CD8-positive, alpha-beta memory T cell (primary cell): Measurements from ENCODE around the gene CDH23. TPM values are rescaled to one million over a fixed set of nuclear protein-coding genes. Genes with fewer than 3 reads are reported as not detected.

Experiments
- CTCF ChIA-PET: fragments of 350-600 bp; sonication (Branson Sonifier 250); formaldehyde crosslinking; loops from one replicate; lab custom pipeline; 2021; ENCODE audit warnings: antibody characterized with exemption; lab: Charles Lee
- POLR2A ChIA-PET: fragments of 350-600 bp; sonication (Branson Sonifier 250); formaldehyde crosslinking; loops from one replicate; lab custom pipeline; 2021; ENCODE audit warnings: antibody characterized with exemption; lab: Charles Lee
- DNase-seq, 5 donors: peaks; one replicate each; pipeline versions ENCODE4 v3.0.0 to v3.0.0-alpha.2; 2020 to 2022; ENCODE audit warnings: mixed read lengths in 1 of 5
- H3K27ac ChIP-seq: one replicate; pipeline ENCODE4 v1.7.0; 2013; ENCODE audit warnings: low read depth, mild to moderate bottlenecking, low read length, moderate library complexity
- H3K27me3 ChIP-seq: 2 replicates; pipeline ENCODE4 v1.7.0; 2013; ENCODE audit warnings: low read length, mild to moderate bottlenecking; ENCODE audit not compliant: insufficient read depth, poor library complexity, severe bottlenecking
- H3K36me3 ChIP-seq: 2 replicates; pipeline ENCODE4 v1.7.0; 2013; ENCODE audit warnings: mild to moderate bottlenecking, low read length, moderate library complexity; ENCODE audit not compliant: insufficient read depth
- H3K4me1 ChIP-seq: 2 replicates; pipeline ENCODE4 v1.7.0; 2013; ENCODE audit warnings: mild to moderate bottlenecking, low read length, moderate library complexity; ENCODE audit not compliant: insufficient read depth
- H3K4me3 ChIP-seq: 2 replicates; pipeline ENCODE4 v1.7.0; 2013; ENCODE audit warnings: mild to moderate bottlenecking, low read length
- H3K9me3 ChIP-seq: 2 replicates; pipeline ENCODE4 v1.7.0; 2013; ENCODE audit warnings: mild to moderate bottlenecking, low read length
- H3K27ac Mint-ChIP-seq, 8 donors: one replicate each; pipeline ENCODE4 v1.8.0; 2020 to 2021; ENCODE audit warnings: mixed read lengths in 8 of 8, mild to moderate bottlenecking in 6 of 8, inconsistent platforms in 3 of 8, moderate library complexity in 3 of 8
- H3K27me3 Mint-ChIP-seq, 2 donors: one replicate each; pipeline ENCODE4 v1.8.0; 2020 to 2021; ENCODE audit warnings: mixed read lengths in 2 of 2, mild to moderate bottlenecking in 1 of 2, moderate library complexity in 1 of 2
- H3K36me3 Mint-ChIP-seq, 3 donors: one replicate each; pipeline ENCODE4 v1.8.0; 2020 to 2021; ENCODE audit warnings: mixed read lengths in 3 of 3, inconsistent platforms in 1 of 3, mild to moderate bottlenecking in 1 of 3
- H3K4me1 Mint-ChIP-seq, 3 donors: one replicate each; pipeline ENCODE4 v1.8.0; 2020 to 2021; ENCODE audit warnings: mixed read lengths in 3 of 3, inconsistent platforms in 1 of 3, mild to moderate bottlenecking in 1 of 3
- H3K4me3 Mint-ChIP-seq, 7 donors: one replicate each; pipeline ENCODE4 v1.8.0; 2020 to 2021; ENCODE audit warnings: mixed read lengths in 7 of 7, mild to moderate bottlenecking in 6 of 7, moderate library complexity in 4 of 7, inconsistent platforms in 2 of 7
- H3K9me3 Mint-ChIP-seq, 5 donors: one replicate each; pipeline ENCODE4 v1.8.0; 2020 to 2022; ENCODE audit warnings: mixed read lengths in 5 of 5, mild to moderate bottlenecking in 3 of 5, moderate library complexity in 2 of 5, inconsistent platforms in 1 of 5
- polyA plus RNA-seq: library from polyadenylated mRNA; unstranded; fragments of 300-500 nt; fragmentation: Illumina TruSeq; gene quantifications from one replicate; pipeline ENCODE4 v1.2.3, GENCODE V29; 2021
- total RNA-seq, 2 experiments: library from RNA; stranded (reverse); gene quantifications; one replicate each; pipeline ENCODE4 v1.2.3, GENCODE V29; 2021

CDH23 gene
- total and polyA plus RNA-seq, 3 experiments from 2014 or later, result 0.74 to 2.0 (median 0.78) TPM

DNA sequence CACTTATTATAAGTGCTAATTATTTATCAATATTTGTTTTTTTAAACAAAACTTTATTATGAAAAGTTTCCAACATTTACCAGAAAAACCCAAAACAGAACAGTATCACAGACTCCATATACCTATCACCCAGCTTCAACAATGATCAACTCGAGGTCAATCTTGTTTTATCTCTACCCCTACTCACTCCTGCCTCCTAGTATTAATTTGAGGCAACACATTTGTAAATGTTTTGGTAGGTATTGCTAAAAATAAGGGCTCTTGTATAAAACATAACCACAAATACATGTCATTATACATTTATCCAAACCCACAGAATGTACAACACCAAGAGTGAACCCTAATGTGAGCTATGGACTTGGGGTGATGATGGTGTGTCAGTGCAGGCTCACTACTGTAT is 15.9 kb upstream of the CDH23 start:
- Histone ChIP-seq H3K9me3 (no peaks in the 10 kb centered on the region), H3K27ac (no peak overlapping the region), H3K4me3 (no peak overlapping the region), H3K4me1 (peaks cover 5% of the 10 kb centered on the region), H3K27me3 (no peaks in the 10 kb centered on the region), H3K36me3 (no peaks in the 10 kb centered on the region)
- Mint-ChIP-seq H3K36me3 (no peaks in the 10 kb centered on the region), H3K4me1 (peaks cover 5 to 10% (median 9%) of the 10 kb centered on the region in 3 donors), H3K4me3 (no peak overlapping the region), H3K27me3 (peaks cover 0 to 1% of the 10 kb centered on the region in 2 donors), H3K27ac (no peak overlapping the region), H3K9me3 (no peaks in the 10 kb centered on the region)
- DNase-seq, result no peak
- ChIA-PET CTCF (no interaction called here), POLR2A (no interaction called here)

DNA sequence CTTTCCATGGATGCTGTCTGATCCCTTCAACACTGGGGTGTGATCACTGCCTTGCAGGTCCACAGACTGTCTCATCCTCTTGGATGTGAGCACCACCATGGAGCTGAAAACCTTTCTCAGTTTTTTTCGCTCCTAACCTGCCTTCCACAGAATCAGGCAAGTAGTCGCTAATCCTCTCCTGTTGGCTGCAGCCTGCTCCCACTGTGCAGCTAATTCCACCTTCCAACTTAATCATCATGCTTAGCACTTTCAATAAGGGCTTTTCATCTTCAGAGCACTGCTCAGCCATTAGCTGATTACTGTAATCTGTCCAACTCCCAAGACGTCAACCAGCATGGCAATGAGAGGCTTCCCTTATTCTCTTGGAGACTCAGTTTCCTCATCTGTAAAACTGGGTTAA is 15.1 kb upstream of the CDH23 start:
- ChIA-PET POLR2A (no interaction called here), CTCF (no interaction called here)
- peaks cover 4 to 6% (median 5%) of the 10 kb centered on the region in 3 donors for H3K4me1 Mint-ChIP-seq

GRCh38 chr10:71382028-71382427 is 14.7 kb upstream of the CDH23 start:
- H3K27me3 Mint-ChIP-seq, result peaks cover 1 to 5% of the 10 kb centered on the region in 2 donors
- Histone ChIP-seq H3K27me3 (no peaks in the 10 kb centered on the region), H3K36me3 (no peaks in the 10 kb centered on the region), H3K27ac (no peak overlapping the region), H3K4me3 (no peak overlapping the region), H3K4me1 (no peaks in the 10 kb centered on the region), H3K9me3 (no peaks in the 10 kb centered on the region)
- POLR2A ChIA-PET, result no interaction called here
- H3K9me3 Mint-ChIP-seq, result no peaks in the 10 kb centered on the region
- H3K4me1 Mint-ChIP-seq, result peaks cover 4 to 6% (median 5%) of the 10 kb centered on the region in 3 donors
- CTCF ChIA-PET, result no interaction called here
- H3K4me3 Mint-ChIP-seq, result no peak overlapping the region
- H3K27ac Mint-ChIP-seq, result no peak overlapping the region
- H3K36me3 Mint-ChIP-seq, result no peaks in the 10 kb centered on the region
- DNase-seq, result no peak

More for the DNA sequence above, 15.1 kb upstream of the CDH23 start:
- Histone ChIP-seq H3K4me3 (no peak overlapping the region), H3K27ac (no peak overlapping the region), H3K36me3 (no peaks in the 10 kb centered on the region), H3K9me3 (no peaks in the 10 kb centered on the region), H3K27me3 (no peaks in the 10 kb centered on the region), H3K4me1 (peaks cover 3% of the 10 kb centered on the region)
- Mint-ChIP-seq H3K4me3 (no peak overlapping the region), H3K27ac (no peak overlapping the region), H3K36me3 (no peaks in the 10 kb centered on the region), H3K9me3 (no peaks in the 10 kb centered on the region), H3K27me3 (peaks cover 1 to 5% of the 10 kb centered on the region in 2 donors)
- DNase-seq, result no peak

GRCh38 chr10:71382757-71383156 is 14.0 kb upstream of the CDH23 start:
- Histone ChIP-seq H3K27me3 (no peaks in the 10 kb centered on the region), H3K9me3 (no peaks in the 10 kb centered on the region), H3K4me3 (no peak overlapping the region), H3K4me1 (no peaks in the 10 kb centered on the region), H3K36me3 (no peaks in the 10 kb centered on the region), H3K27ac (no peak overlapping the region)
- POLR2A ChIA-PET, result no interaction called here
- no peak overlapping the region for H3K4me3 Mint-ChIP-seq
- peaks cover 0 to under 1% (median under 1%) of the 10 kb centered on the region in 3 donors for H3K4me1 Mint-ChIP-seq
- no peak for DNase-seq
- H3K27ac Mint-ChIP-seq, result no peak overlapping the region
- peaks cover 0 to 5% of the 10 kb centered on the region in 2 donors for H3K27me3 Mint-ChIP-seq
- CTCF ChIA-PET, result interaction anchor here (2.8 to 2.9 kb wide), 2 partner anchors 11 to 429 kb away, joined by 12 to 17 read pairs; no protein-coding TSS in a partner anchor
- H3K9me3 Mint-ChIP-seq, result no peaks in the 10 kb centered on the region
- H3K36me3 Mint-ChIP-seq, result no peaks in the 10 kb centered on the region

DNA sequence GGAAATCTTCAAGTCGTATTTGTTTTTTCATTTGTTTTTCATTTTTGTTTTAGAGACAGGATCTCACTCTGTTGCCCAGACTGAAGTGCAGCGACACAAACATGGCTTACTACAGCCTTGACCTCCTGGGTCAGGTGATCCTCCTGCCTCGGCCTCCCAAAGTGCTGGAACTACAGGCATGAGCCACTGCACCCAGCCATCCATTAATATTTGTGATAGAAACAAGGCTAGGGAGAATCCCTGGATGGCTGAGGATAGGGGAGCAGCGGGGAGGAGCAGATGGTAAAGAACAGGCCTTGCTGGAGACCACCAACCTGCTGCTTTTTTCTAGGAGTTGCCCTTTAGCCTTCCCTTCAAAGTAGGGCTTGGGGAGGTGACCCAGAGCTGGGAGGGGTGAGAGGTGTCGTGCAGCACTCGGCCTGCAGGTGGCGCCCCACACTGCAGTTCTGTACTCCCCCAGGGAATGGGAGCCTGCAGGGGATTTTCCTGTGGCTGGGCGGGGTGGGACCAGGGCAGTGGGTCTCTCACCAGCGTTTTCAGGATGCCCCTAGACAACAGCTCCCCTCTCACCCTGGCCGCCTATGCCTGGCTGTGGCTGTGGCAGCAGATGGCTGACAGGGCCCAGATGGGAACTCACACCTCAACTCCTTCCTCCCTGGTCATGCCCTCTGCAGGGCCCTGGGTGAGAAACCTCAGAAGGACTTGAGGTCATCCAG is 12.6 kb upstream of the CDH23 start:
- CTCF ChIA-PET, result interaction anchor here (0.6 to 2.9 kb wide), 15 partner anchors 8 to 512 kb away, joined by 3 to 17 read pairs (median 5); partner anchors contain the start of gene SLC29A3
- no peaks in the 10 kb centered on the region for H3K9me3 Mint-ChIP-seq

GRCh38 chr10:71388171-71388570 is 8.5 kb upstream of the CDH23 start:
- DNase-seq, result no peak
- H3K27ac Mint-ChIP-seq, result no peak overlapping the region
- peaks cover 20 to 41% of the 10 kb centered on the region in 2 donors for H3K27me3 Mint-ChIP-seq
- Histone ChIP-seq H3K27me3 (peaks cover 4% of the 10 kb centered on the region), H3K9me3 (no peaks in the 10 kb centered on the region), H3K4me1 (no peaks in the 10 kb centered on the region), H3K27ac (no peak overlapping the region), H3K4me3 (no peak overlapping the region), H3K36me3 (no peaks in the 10 kb centered on the region)
- no peaks in the 10 kb centered on the region for H3K4me1 Mint-ChIP-seq
- CTCF ChIA-PET, result no interaction called here
- no peaks in the 10 kb centered on the region for H3K9me3 Mint-ChIP-seq
- POLR2A ChIA-PET, result no interaction called here
- H3K4me3 Mint-ChIP-seq, result no peak overlapping the region
- H3K36me3 Mint-ChIP-seq, result no peaks in the 10 kb centered on the region

More for the DNA sequence above, 12.6 kb upstream of the CDH23 start:
- H3K27ac Mint-ChIP-seq, result no peak overlapping the region
- Histone ChIP-seq H3K4me3 (no peak overlapping the region), H3K36me3 (no peaks in the 10 kb centered on the region), H3K27me3 (no peaks in the 10 kb centered on the region), H3K27ac (no peak overlapping the region), H3K4me1 (no peaks in the 10 kb centered on the region), H3K9me3 (no peaks in the 10 kb centered on the region)
- H3K4me3 Mint-ChIP-seq, result no peak overlapping the region
- H3K36me3 Mint-ChIP-seq, result no peaks in the 10 kb centered on the region
- H3K4me1 Mint-ChIP-seq, result no peaks in the 10 kb centered on the region
- peak; percentile 55 to 78 (median 67) for DNase-seq
- peaks cover 5 to 15% of the 10 kb centered on the region in 2 donors for H3K27me3 Mint-ChIP-seq
- POLR2A ChIA-PET, result no interaction called here

- H3K27me3 Mint-ChIP-seq, result peaks cover 23 to 47% of the 10 kb centered on the region in 2 donors
- H3K36me3 Mint-ChIP-seq, result no peaks in the 10 kb centered on the region
- DNase-seq, result no peak
- no peak overlapping the region for H3K4me3 Mint-ChIP-seq
- POLR2A ChIA-PET, result no interaction called here
- peaks cover 6% of the 10 kb centered on the region for H3K27me3 ChIP-seq
- peak overlapping the region in 1 of 8 donors; percentile 30 for H3K27ac Mint-ChIP-seq
- H3K4me1 ChIP-seq, result no peaks in the 10 kb centered on the region
- no peak overlapping the region for H3K27ac ChIP-seq
- CTCF ChIA-PET, result no interaction called here
- no peaks in the 10 kb centered on the region for H3K36me3 ChIP-seq
- H3K9me3 ChIP-seq, result no peaks in the 10 kb centered on the region
- no peaks in the 10 kb centered on the region for H3K4me1 Mint-ChIP-seq
- no peaks in the 10 kb centered on the region for H3K9me3 Mint-ChIP-seq
- H3K4me3 ChIP-seq, result no peak overlapping the region
Observed at GRCh38 chr10:71388583-71389310, 8.0 kb upstream of the CDH23 start.
